OCI-LY1 (cell line): ENCODE results near the gene ARHGEF4.

Experiments
- EZH2 ChIP-seq: fragments of 200-600 bp; sonication (generic), shearing (Covaris generic); IDR thresholded peaks from 2 replicates; pipeline ENCODE4 v1.8.0; 2017; ENCODE audit warnings: borderline replicate concordance, mixed run types, mild to moderate bottlenecking, antibody characterized with exemption, low read length, moderate library complexity, mixed read lengths
- TF ChIP-seq, protein P1 (sequence below): fragments of 200-600 bp; sonication (generic), shearing (Covaris generic); IDR thresholded peaks from 2 replicates; pipeline ENCODE4 v1.5.1; 2017; ENCODE audit warnings: mild to moderate bottlenecking, antibody characterized with exemption, low read length, moderate library complexity, mixed read lengths

DNA sequence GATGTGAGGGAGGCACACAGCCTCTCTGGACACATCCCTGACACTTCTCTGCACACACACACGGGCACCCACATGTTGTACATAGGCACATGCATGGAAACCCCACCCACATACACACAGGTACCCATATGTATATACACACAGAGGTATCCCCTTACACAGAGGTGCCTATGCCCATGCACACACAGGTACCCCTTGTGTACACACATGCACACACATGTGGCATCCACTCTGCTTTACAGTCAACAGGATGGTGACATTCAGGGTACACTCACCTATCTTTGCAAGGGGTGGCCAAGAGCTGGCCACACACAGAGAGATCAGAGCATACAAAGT lies 197.0 kb downstream of the ARHGEF4 start:
- no peak for TF ChIP-seq EZH2
- TF ChIP-seq, protein P1, sequence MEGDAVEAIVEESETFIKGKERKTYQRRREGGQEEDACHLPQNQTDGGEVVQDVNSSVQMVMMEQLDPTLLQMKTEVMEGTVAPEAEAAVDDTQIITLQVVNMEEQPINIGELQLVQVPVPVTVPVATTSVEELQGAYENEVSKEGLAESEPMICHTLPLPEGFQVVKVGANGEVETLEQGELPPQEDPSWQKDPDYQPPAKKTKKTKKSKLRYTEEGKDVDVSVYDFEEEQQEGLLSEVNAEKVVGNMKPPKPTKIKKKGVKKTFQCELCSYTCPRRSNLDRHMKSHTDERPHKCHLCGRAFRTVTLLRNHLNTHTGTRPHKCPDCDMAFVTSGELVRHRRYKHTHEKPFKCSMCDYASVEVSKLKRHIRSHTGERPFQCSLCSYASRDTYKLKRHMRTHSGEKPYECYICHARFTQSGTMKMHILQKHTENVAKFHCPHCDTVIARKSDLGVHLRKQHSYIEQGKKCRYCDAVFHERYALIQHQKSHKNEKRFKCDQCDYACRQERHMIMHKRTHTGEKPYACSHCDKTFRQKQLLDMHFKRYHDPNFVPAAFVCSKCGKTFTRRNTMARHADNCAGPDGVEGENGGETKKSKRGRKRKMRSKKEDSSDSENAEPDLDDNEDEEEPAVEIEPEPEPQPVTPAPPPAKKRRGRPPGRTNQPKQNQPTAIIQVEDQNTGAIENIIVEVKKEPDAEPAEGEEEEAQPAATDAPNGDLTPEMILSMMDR: no peak
